GM18519 (cell line): ENCODE results near the gene TNN.

Experiments
- ATAC-seq: cut with Tn5 transposase; IDR thresholded peaks from one replicate; pipeline ENCODE4 v1.9.1; 2021; ENCODE audit warnings: mild to moderate bottlenecking, moderate library complexity; ENCODE audit not compliant: unreplicated experiment, low FRiP score

TNN gene

GRCh38 chr1:175171036-175171913 lies 103.6 kb downstream of the TNN start:
- no peak for ATAC-seq

- no peak for ATAC-seq
These were observed 104.9 kb downstream of the TNN start for GRCh38 chr1:175172503-175172902.

- ATAC-seq = no peak
These were observed 105.9 kb downstream of the TNN start for GRCh38 chr1:175173531-175173930.

- peak; percentile 90 for ATAC-seq
These were observed 106.9 kb downstream of the TNN start for GRCh38 chr1:175174309-175175102.

GRCh38 chr1:175176246-175176645 lies 108.6 kb downstream of the TNN start:
- no peak for ATAC-seq

- ATAC-seq = no peak
These were observed 110.4 kb downstream of the TNN start for GRCh38 chr1:175178056-175178455.

- ATAC-seq = no peak
These were observed 110.8 kb downstream of the TNN start for GRCh38 chr1:175178456-175178855.

GRCh38 chr1:175179837-175180590 lies 112.4 kb downstream of the TNN start:
- ATAC-seq = no peak

GRCh38 chr1:175182201-175182746 lies 114.6 kb downstream of the TNN start:
- no peak for ATAC-seq

GRCh38 chr1:175183586-175183985 lies 116.0 kb downstream of the TNN start:
- ATAC-seq = no peak

GRCh38 chr1:175185903-175186302 lies 118.3 kb downstream of the TNN start:
- ATAC-seq = no peak

- no peak for ATAC-seq
These were observed 119.0 kb downstream of the TNN start for GRCh38 chr1:175186433-175187160.

GRCh38 chr1:175188936-175189335 lies 121.3 kb downstream of the TNN start:
- peak; percentile 60 for ATAC-seq

GRCh38 chr1:175191659-175192058 lies 124.0 kb downstream of the TNN start:
- ATAC-seq = no peak

GRCh38 chr1:175192111-175192629 lies 124.5 kb downstream of the TNN start:
- ATAC-seq = no peak

GRCh38 chr1:175192630-175193526 lies 125.2 kb downstream of the TNN start, which contains the start of gene KIAA0040:
TSS of gene KIAA0040 (minus strand) at chr1:175192776. CDS start at chr1:175161013, 31,763 bp downstream.
- peak; percentile 31 for ATAC-seq

GRCh38 chr1:175193527-175193910 lies 125.9 kb downstream of the TNN start:
- no peak for ATAC-seq

GRCh38 chr1:175195281-175195680 lies 127.6 kb downstream of the TNN start:
- ATAC-seq = no peak

- ATAC-seq = no peak
These were observed 128.2 kb downstream of the TNN start for GRCh38 chr1:175195798-175196197.
